ENCODE data around the gene EIF1AY.
"Not testable (repeated sequence)": the region's sequence is repeated elsewhere in the genome, so short reads cannot be mapped to it uniquely, and the experiment has no call there.

The EIF1AY gene

GRCh38 chrY:20575531-20576121, at the start of gene EIF1AY:
EIF1AY (plus strand) TSS chrY:20575776; CDS start chrY:20575872, 96 bp downstream.
- DNase-seq: peak; percentile 94

- DNase-seq: no peak
Observed at GRCh38 chrY:20528435-20528834, 47.1 kb upstream of the EIF1AY start.

- no peak for DNase-seq
Observed at GRCh38 chrY:20538186-20538585, 37.4 kb upstream of the EIF1AY start.

GRCh38 chrY:20538933-20539332, 36.6 kb upstream of the EIF1AY start:
- no peak for DNase-seq

- no peak for DNase-seq
Observed at GRCh38 chrY:20544451-20544960, 31.1 kb upstream of the EIF1AY start.

GRCh38 chrY:20546071-20546470, 29.5 kb upstream of the EIF1AY start:
- DNase-seq: no peak

- no peak for DNase-seq
Observed at GRCh38 chrY:20549289-20549688, 26.3 kb upstream of the EIF1AY start.

GRCh38 chrY:20551840-20552239, 23.7 kb upstream of the EIF1AY start:
- no peak for DNase-seq

GRCh38 chrY:20552764-20553323, 22.7 kb upstream of the EIF1AY start:
- not testable (repeated sequence) for DNase-seq

GRCh38 chrY:20555820-20556219, 19.8 kb upstream of the EIF1AY start:
- no peak for DNase-seq

- peak; percentile 35 for DNase-seq
Observed at GRCh38 chrY:20558677-20559076, 16.9 kb upstream of the EIF1AY start.

- no peak for DNase-seq
Observed at GRCh38 chrY:20559873-20560512, 15.6 kb upstream of the EIF1AY start.

GRCh38 chrY:20571306-20571705, 4.3 kb upstream of the EIF1AY start:
- no peak for DNase-seq

GRCh38 chrY:20576506-20576905, 930 bp downstream of the EIF1AY start:
- DNase-seq: peak; percentile 30

- DNase-seq: no peak
Observed at GRCh38 chrY:20578206-20578605, 2.6 kb downstream of the EIF1AY start.

GRCh38 chrY:20581687-20582086, 6.1 kb downstream of the EIF1AY start:
- DNase-seq: no peak

- no peak for DNase-seq
Observed at GRCh38 chrY:20586161-20586560, 10.6 kb downstream of the EIF1AY start.
